NCI-H1048 (cell line): ENCODE data around the gene KRTAP4-4.
"Not testable (repeated sequence)": the region's sequence is repeated elsewhere in the genome, so short reads cannot be mapped to it uniquely, and the experiment has no call there.

ENCODE experiments used
- DNase-seq: peaks from one replicate; lab custom pipeline; 2025; lab: John Stamatoyannopoulos, UW

The KRTAP4-4 gene

DNA sequence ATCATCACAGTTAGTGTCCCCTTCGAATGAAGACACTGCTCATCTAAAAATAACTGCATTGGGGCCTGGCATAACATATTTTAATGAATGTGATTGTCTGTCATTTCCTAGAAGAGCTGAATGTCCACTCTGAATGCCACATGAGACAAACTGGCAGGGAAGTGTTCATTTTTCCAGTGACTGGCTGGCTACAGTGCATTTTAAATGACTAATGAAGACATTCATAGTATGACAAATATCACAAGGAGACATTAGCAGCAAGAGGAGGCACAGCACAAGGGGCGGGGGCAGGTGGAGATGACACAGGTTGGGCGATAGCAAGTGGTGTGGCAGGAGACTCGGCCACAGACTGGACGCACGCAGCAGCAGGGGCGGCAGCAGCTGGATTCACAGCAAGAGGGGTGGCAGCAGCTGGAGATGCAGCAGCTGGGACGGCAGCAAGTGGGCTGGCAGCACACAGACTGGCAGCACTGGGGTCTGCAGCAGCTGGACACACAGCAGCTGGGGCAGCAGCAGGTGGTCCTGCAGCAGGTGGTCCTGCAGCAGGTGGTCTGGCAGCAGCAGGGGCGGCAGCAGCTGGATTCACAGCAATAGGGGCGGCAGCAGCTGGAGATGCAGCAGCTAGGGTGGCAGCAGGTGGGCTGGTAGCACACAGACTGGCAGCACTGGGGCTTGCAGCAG, 11.4 kb downstream of the KRTAP4-4 start:
- DNase-seq: not testable (repeated sequence)

- no peak for DNase-seq
Observed at GRCh38 chr17:41147531-41148204, 12.9 kb downstream of the KRTAP4-4 start.

DNA sequence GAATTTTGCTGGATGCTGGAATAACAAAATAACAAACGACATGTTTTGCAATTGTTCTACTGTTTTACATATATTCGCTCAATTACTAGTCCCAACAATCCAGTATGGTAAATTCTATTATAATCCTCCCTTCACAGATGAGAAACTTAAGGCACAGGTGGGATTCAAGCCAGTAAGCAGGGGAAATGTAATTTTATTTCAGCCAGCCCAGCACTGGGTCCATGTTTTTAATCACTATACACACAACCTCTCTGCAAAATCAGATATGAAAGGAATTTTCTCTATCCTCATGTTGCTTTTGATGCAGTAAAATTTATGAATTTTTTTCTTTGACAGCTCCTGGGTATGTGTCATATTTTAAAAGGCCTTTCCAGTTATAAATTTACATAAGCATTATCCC, 15.3 kb downstream of the KRTAP4-4 start:
- no peak for DNase-seq

DNA sequence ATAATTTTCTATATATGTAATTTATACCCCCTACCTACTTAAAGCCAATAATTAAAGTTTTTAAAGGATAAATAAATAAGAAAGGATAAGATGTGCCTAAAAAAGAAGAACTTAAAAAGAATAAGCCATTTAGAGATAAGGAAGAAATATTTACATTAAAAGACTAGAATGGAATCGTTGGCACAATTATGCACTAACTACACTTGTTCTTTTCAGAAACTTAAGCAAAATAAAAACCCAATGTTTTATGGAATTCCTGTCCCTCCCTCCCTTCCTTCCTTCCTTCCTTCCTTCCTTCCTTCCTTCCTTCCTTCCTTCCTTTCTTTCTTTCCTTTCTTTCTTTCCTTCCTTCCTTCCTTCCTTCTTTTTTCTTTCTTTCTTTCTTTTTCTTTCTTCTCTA, 15.7 kb downstream of the KRTAP4-4 start:
- DNase-seq: no peak

DNA sequence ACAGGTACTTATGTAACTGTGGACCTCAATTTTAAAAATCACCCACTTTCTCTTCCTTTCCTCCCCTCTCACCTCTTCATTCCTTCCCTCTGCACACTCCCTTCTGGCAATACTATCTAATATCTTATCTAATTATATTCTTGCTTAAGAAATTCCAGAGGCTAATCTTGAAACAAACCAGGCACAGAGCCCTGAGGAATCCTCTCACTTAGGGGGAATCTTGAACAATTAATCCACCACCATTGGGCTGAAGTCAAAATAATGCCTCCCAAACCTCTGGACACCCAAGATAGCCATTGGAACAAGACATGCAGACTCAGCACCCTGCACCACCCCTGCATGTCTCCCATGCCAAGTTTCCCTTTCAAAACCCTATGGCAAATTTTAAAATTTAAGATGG, 19.2 kb downstream of the KRTAP4-4 start:
- no peak for DNase-seq

GRCh38 chr17:41140360-41141131, 20.0 kb downstream of the KRTAP4-4 start, which contains the start of gene KRTAP4-6:
TSS of gene KRTAP4-6 (minus strand) at chr17:41140544. CDS start at chr17:41140487, 57 bp downstream.
- DNase-seq: no peak

GRCh38 chr17:41139865-41140264, 20.7 kb downstream of the KRTAP4-4 start:
- not testable (repeated sequence) for DNase-seq

DNA sequence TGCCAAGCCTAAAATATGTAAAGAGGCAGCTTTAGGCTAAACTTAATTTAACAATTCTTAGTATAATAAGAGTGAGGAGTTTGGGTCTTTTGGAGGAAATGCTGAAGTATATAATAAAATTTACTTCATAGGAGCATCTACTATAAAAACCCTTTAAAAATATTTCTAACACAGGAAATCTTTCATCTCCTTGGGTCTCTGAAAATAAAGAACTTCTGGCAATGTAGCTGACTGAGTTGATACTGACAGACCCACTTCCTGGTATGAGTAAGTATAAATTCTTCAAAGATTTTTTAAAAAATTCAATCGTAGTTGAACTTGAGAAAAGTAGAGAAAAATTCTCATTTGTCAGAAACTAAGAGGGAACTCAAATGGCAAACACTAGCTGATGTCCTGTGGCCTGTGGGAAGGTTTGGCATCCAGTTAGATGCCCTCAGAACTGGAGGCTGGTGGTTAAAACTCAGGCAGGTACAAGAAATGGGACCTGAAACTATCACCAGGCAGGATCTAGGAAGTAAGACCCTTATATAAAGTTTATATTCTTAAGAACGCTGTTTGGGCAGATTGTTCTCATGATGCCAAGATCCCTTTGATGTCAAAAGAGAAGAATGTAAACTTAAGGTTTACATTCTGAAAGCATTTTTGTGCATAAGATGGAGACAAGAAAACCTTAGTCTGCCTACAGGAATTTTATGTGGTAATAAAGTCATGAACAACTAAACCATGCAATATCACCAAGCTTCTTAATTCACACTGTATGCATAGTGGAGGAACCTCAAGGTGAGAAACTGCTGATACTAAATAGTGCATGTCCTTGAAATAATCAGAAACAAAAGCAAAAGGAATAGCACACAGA, 26.4 kb downstream of the KRTAP4-4 start:
- DNase-seq: no peak

DNA sequence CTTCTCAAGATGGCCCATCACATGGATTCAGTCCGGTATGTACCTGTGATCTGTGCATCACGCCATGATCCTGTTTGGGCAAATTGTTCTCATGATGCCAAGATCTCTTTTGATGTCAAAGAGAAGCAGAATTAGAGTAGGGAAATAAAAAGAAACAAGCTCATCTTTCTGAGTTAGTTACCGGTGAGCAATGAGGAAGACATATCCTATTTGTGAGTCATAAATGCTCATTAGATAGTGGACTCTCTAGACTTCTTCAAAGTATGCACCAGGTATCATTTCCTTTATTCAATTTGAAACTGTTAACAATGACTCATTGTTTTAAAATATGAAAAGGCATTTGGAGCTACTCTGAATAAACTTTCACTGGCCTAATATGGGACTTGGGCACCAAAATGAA, 28.6 kb downstream of the KRTAP4-4 start:
- no peak for DNase-seq

DNA sequence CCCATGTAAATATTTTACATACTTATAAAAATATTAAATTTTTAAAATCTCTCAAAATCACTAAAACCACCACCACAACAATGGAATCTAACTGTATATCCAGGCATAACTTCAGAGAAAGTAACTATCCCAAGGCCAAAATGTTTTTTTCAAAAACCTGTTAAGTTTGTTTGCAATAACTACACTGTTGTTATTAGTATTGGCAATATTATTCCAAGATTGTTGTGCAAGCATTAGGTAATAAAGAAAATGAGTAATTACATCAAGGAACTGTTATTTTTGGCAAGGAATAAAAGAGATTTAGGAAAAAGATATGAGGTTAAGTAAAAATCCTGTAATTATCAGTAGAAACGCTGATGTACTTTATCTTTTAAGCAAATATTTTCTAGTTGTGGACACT, 33.2 kb downstream of the KRTAP4-4 start:
- no peak for DNase-seq

GRCh38 chr17:41126412-41126811, 34.1 kb downstream of the KRTAP4-4 start:
- DNase-seq: no peak

DNA sequence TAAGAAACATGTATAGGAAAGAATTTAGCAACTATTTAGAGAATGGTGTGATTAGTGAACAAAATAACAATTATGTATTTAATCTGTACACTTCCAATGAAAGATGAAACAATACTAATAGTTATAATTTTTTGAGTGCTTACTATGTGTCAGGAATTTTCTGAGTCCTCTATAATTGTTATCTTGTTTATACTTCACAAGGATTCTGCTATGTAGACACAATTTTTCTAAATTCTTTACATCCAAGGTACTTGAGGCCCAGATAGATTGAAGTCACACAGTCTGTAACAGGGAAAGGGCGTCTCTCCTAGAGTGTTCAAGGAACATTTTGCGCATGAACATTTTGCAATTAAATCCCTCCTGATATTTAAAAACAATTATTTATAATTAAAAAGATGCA, 35.5 kb downstream of the KRTAP4-4 start:
- DNase-seq: no peak

GRCh38 chr17:41123991-41124371, 36.6 kb downstream of the KRTAP4-4 start, which contains the start of gene KRTAP4-12:
TSS of gene KRTAP4-12 (minus strand) at chr17:41124182. CDS start at chr17:41124122, 60 bp downstream.
- DNase-seq: not testable (repeated sequence)

GRCh38 chr17:41123292-41123990, 37.1 kb downstream of the KRTAP4-4 start:
- DNase-seq: not testable (repeated sequence)

DNA sequence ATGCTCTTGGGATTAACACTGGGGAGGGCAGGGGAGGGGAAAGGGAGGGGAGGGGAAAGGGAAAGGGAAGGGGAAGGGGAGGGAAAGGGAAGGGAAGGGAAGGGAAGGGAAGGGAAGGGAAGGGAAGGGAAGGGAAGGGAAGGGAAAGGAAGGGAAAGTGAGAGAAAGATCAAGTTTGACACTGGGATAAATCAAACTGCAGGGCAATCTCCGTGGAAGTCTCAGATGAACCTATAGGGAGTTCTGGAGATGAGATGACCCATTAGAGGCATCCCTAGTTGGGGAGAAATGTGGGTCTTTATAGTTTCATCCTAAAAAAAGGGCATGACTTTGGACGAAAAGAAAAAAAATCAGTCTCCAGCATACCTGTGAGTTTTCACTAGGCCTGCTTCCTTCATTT, 38.8 kb downstream of the KRTAP4-4 start:
- DNase-seq: no peak

DNA sequence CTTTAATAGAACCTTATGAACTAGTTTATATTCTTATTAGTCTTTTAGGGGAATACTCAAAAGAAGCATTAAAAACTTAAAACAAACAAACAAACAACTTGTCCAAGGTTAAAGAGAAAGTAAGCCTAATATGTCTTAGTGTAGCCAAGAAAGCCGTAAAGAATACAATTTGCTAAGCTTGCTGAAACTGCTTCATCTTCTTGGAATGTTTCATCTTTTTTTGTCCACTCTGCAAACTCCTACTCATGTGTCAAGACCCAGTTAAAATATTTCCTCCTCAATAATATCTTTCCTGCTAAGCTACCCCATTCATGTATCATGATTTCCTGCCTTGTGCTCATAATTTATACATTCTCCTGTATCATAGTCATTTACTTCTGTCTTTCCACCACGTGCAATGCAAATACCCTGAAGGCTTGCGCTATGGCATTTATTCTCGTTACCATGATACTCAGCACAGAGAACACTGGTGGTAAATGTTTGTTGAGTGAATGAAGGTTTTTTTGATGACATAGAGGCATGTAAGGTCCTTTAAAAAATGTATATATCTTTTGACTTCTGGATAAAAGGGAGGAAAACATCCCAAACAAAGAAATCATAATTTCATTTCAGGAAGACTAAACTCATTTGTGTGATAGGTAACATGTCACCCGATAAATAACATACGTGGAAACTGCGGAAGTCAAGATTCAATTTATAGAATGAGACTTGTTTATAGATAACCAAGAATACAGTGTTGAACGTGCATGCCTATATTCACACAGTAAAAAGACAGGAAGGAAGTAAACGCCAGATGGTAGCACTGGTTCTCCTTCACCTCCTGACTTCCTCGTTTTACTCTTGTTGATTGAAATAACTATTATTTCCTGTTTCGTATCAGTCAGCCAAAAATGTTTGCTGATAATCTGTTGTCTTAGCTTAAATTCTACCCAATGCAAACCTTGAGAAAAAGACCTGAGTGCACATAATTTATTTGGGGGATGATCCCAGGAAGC, 40.6 kb downstream of the KRTAP4-4 start:
- not testable (repeated sequence) for DNase-seq

GRCh38 chr17:41118721-41119120, 41.8 kb downstream of the KRTAP4-4 start:
- DNase-seq: no peak

- not testable (repeated sequence) for DNase-seq
Observed at GRCh38 chr17:41117846-41118386, 42.6 kb downstream of the KRTAP4-4 start, which contains the start of gene KRTAP4-11. TSS of gene KRTAP4-11 (minus strand) at chr17:41118373. CDS start at chr17:41118315, 58 bp downstream.

GRCh38 chr17:41116297-41116696, 44.3 kb downstream of the KRTAP4-4 start:
- DNase-seq: peak; percentile 47
